WERI-Rb-1 (cell line): ENCODE measurements around the gene CDC14C.

ENCODE experiments used
- DNase-seq: peaks from one replicate; pipeline ENCODE4 v3.0.0-alpha.2; 2020
- H3K27ac ChIP-seq: fragments of 250-450 bp; sonication (Bioruptor Pico); 2 replicates; pipeline ENCODE4 v1.5.1; 2020; ENCODE audit warnings: mild to moderate bottlenecking, moderate library complexity
- H3K27me3 ChIP-seq: fragments of 250-450 bp; sonication (Bioruptor Pico); 2 replicates; pipeline ENCODE4 v1.5.1; 2021; ENCODE audit warnings: mild to moderate bottlenecking, low read depth, moderate library complexity; ENCODE audit not compliant: insufficient read depth, severe bottlenecking
- H3K36me3 ChIP-seq: fragments of 250-450 bp; sonication (Bioruptor Pico); 2 replicates; pipeline ENCODE4 v1.5.1; 2020; ENCODE audit warnings: mild to moderate bottlenecking, moderate library complexity
- H3K4me3 ChIP-seq: 2 replicates; pipeline ENCODE4 v1.5.1; 2011; ENCODE audit warnings: low read depth, mild to moderate bottlenecking, control low read depth, low read length
- H3K9me3 ChIP-seq: fragments of 250-450 bp; sonication (Bioruptor Pico); 2 replicates; pipeline ENCODE4 v1.5.1; 2021; ENCODE audit warnings: mild to moderate bottlenecking, moderate library complexity; ENCODE audit not compliant: severe bottlenecking
- CTCF ChIP-seq: IDR thresholded peaks from 2 replicates; pipeline ENCODE4 v1.5.1; 2011; ENCODE audit warnings: low read depth, mild to moderate bottlenecking, control low read depth, inconsistent platforms, low read length

The CDC14C gene

GRCh38 chr7:48959676-48960075, 35.3 kb downstream of the CDC14C start:
- H3K9me3 ChIP-seq = no peaks in the 10 kb centered on the region
- no peak for TF ChIP-seq CTCF
- H3K27me3 ChIP-seq = no peaks in the 10 kb centered on the region
- no peak overlapping the region for H3K4me3 ChIP-seq
- H3K27ac ChIP-seq = no peak overlapping the region
- no peaks in the 10 kb centered on the region for H3K36me3 ChIP-seq
- DNase-seq = no peak

- Histone ChIP-seq H3K36me3 (no peaks in the 10 kb centered on the region), H3K27me3 (no peaks in the 10 kb centered on the region), H3K9me3 (no peaks in the 10 kb centered on the region), H3K27ac (no peak overlapping the region), H3K4me3 (no peak overlapping the region)
- no peak for TF ChIP-seq CTCF
- DNase-seq = no peak
Measured at GRCh38 chr7:48962821-48963505, 38.6 kb downstream of the CDC14C start.

DNA sequence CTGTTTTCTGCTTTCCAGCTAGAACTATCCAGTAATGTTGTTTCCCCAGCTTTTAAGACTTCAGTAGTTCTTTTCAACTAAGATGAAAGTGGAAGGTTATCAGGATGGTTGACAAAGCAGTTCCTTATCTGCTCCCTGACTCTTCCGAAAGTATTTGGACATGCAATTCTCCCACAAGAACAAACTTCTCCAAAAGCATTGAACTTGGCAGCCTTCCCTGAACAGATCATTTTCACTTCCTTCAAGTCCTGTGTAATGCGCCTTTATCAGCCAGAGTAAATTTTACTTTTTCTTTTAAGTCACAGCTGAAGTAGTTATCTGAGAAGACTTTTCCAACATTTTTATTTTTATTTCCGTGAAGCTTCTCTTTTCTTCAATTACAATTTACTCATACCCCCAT, 39.7 kb downstream of the CDC14C start:
- TF ChIP-seq CTCF = no peak
- no peak for DNase-seq
- Histone ChIP-seq H3K36me3 (no peaks in the 10 kb centered on the region), H3K9me3 (no peaks in the 10 kb centered on the region), H3K27me3 (no peaks in the 10 kb centered on the region), H3K4me3 (no peak overlapping the region), H3K27ac (no peak overlapping the region)

GRCh38 chr7:48971173-48971572, 46.8 kb downstream of the CDC14C start:
- no peaks in the 10 kb centered on the region for H3K27me3 ChIP-seq
- H3K36me3 ChIP-seq = no peaks in the 10 kb centered on the region
- no peak for DNase-seq
- H3K4me3 ChIP-seq = no peak overlapping the region
- no peak overlapping the region for H3K27ac ChIP-seq
- H3K9me3 ChIP-seq = no peaks in the 10 kb centered on the region
- TF ChIP-seq CTCF = no peak

GRCh38 chr7:48976253-48976652, 51.9 kb downstream of the CDC14C start:
- no peak for DNase-seq
- TF ChIP-seq CTCF = no peak
- no peak overlapping the region for H3K27ac ChIP-seq
- H3K36me3 ChIP-seq = no peaks in the 10 kb centered on the region
- H3K9me3 ChIP-seq = no peaks in the 10 kb centered on the region
- no peak overlapping the region for H3K4me3 ChIP-seq
- no peaks in the 10 kb centered on the region for H3K27me3 ChIP-seq

GRCh38 chr7:48976850-48977249, 52.5 kb downstream of the CDC14C start:
- H3K27ac ChIP-seq = no peak overlapping the region
- no peaks in the 10 kb centered on the region for H3K36me3 ChIP-seq
- no peaks in the 10 kb centered on the region for H3K27me3 ChIP-seq
- DNase-seq = no peak
- no peaks in the 10 kb centered on the region for H3K9me3 ChIP-seq
- no peak overlapping the region for H3K4me3 ChIP-seq
- TF ChIP-seq CTCF = no peak
